MM.1S (cell line): ENCODE measurements around the gene EPHA6.

Experiments used
- DNase-seq: peaks from one replicate; pipeline ENCODE4 v3.0.0-alpha.2; 2015
- H2AFZ ChIP-seq: fragments of 300-600 bp; sonication (generic); 2 replicates; pipeline ENCODE4 v1.6.0; 2016; ENCODE audit warnings: antibody characterized with exemption, low read length
- H3F3A ChIP-seq: fragments of 300-600 bp; sonication (generic); 2 replicates; pipeline ENCODE4 v1.6.1; 2016; ENCODE audit warnings: mild to moderate bottlenecking, antibody characterized with exemption, low read length, moderate library complexity, mixed read lengths; ENCODE audit not compliant: insufficient read depth
- H3K27ac ChIP-seq: fragments of 300-600 bp; sonication (generic); 2 replicates; pipeline ENCODE4 v1.5.1; 2016; ENCODE audit warnings: mild to moderate bottlenecking, low read length
- H3K27me3 ChIP-seq: fragments of 300-600 bp; sonication (generic); replicated peaks from 2 replicates; pipeline ENCODE4 v1.6.0; 2016; ENCODE audit warnings: low read length; ENCODE audit not compliant: insufficient read depth
- H3K36me3 ChIP-seq: fragments of 300-600 bp; sonication (generic); replicated peaks from 2 replicates; pipeline ENCODE4 v1.6.1; 2016; ENCODE audit warnings: mild to moderate bottlenecking, low read length, mixed read lengths; ENCODE audit not compliant: insufficient read depth
- H3K4me1 ChIP-seq: fragments of 300-600 bp; sonication (generic); 2 replicates; pipeline ENCODE4 v1.6.1; 2016; ENCODE audit warnings: low read length, mixed read lengths
- H3K4me2 ChIP-seq: fragments of 300-600 bp; sonication (generic); 2 replicates; pipeline ENCODE4 v1.6.0; 2016; ENCODE audit warnings: low read depth, low read length
- H3K4me3 ChIP-seq: fragments of 300-600 bp; sonication (generic); 2 replicates; pipeline ENCODE4 v1.5.1; 2016; ENCODE audit warnings: low read length, mixed read lengths
- H3K79me2 ChIP-seq: fragments of 300-600 bp; sonication (generic); 2 replicates; pipeline ENCODE4 v1.6.1; 2016; ENCODE audit warnings: mixed run types, low read length, mixed read lengths
- H3K9ac ChIP-seq: fragments of 300-600 bp; sonication (generic); 2 replicates; pipeline ENCODE4 v1.6.1; 2016; ENCODE audit warnings: low read length, mixed read lengths
- H3K9me2 ChIP-seq: fragments of 300-600 bp; sonication (generic); replicated peaks from 2 replicates; pipeline ENCODE4 v1.6.1; 2016; ENCODE audit warnings: mild to moderate bottlenecking, low read length, mixed read lengths; ENCODE audit not compliant: insufficient read depth
- H3K9me3 ChIP-seq: fragments of 300-600 bp; sonication (generic); replicated peaks from 2 replicates; pipeline ENCODE4 v1.6.1; 2016; ENCODE audit warnings: mild to moderate bottlenecking, low read length, mixed read lengths; ENCODE audit not compliant: insufficient read depth
- H4K20me1 ChIP-seq: fragments of 300-600 bp; sonication (generic); 2 replicates; pipeline ENCODE4 v1.6.1; 2016; ENCODE audit warnings: mild to moderate bottlenecking, low read length, moderate library complexity, mixed read lengths; ENCODE audit not compliant: insufficient read depth
- EZH2 ChIP-seq: fragments of 300-600 bp; sonication (generic); optimal IDR thresholded peaks from 2 replicates; pipeline ENCODE3; 2017; ENCODE audit warnings: low read depth, mild to moderate bottlenecking, antibody characterized with exemption, low read length, mixed read lengths
- EZH2phosphoT487 ChIP-seq: fragments of 300-600 bp; sonication (generic); IDR thresholded peaks from 2 replicates; pipeline ENCODE4 v1.6.1; 2018; ENCODE audit warnings: antibody characterized with exemption, low read length
- TF ChIP-seq, protein P1 (sequence below): fragments of 300-600 bp; sonication (generic); IDR thresholded peaks from 2 replicates; pipeline ENCODE4 v1.5.1; 2016; ENCODE audit warnings: antibody characterized with exemption, low read length, mixed read lengths

Gene EPHA6

GRCh38 chr3:97102641-97103040 lies 288.2 kb downstream of the EPHA6 start:
- H3K27me3 ChIP-seq, result no peaks in the 10 kb centered on the region
- H3K27ac ChIP-seq, result no peak overlapping the region
- H2AFZ ChIP-seq, result no peak overlapping the region
- H3K4me2 ChIP-seq, result no peak overlapping the region
- H4K20me1 ChIP-seq, result no peaks in the 10 kb centered on the region
- no peak overlapping the region for H3K9ac ChIP-seq
- H3F3A ChIP-seq, result no peaks in the 10 kb centered on the region
- no peak overlapping the region for H3K4me3 ChIP-seq
- H3K9me2 ChIP-seq, result no peaks in the 10 kb centered on the region
- no peaks in the 10 kb centered on the region for H3K4me1 ChIP-seq
- no peaks in the 10 kb centered on the region for H3K79me2 ChIP-seq
- no peaks in the 10 kb centered on the region for H3K36me3 ChIP-seq
- no peaks in the 10 kb centered on the region for H3K9me3 ChIP-seq
- TF ChIP-seq EZH2phosphoT487 (no peak), EZH2 (no peak)
- TF ChIP-seq, protein P1, sequence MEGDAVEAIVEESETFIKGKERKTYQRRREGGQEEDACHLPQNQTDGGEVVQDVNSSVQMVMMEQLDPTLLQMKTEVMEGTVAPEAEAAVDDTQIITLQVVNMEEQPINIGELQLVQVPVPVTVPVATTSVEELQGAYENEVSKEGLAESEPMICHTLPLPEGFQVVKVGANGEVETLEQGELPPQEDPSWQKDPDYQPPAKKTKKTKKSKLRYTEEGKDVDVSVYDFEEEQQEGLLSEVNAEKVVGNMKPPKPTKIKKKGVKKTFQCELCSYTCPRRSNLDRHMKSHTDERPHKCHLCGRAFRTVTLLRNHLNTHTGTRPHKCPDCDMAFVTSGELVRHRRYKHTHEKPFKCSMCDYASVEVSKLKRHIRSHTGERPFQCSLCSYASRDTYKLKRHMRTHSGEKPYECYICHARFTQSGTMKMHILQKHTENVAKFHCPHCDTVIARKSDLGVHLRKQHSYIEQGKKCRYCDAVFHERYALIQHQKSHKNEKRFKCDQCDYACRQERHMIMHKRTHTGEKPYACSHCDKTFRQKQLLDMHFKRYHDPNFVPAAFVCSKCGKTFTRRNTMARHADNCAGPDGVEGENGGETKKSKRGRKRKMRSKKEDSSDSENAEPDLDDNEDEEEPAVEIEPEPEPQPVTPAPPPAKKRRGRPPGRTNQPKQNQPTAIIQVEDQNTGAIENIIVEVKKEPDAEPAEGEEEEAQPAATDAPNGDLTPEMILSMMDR, result no peak
- DNase-seq, result no peak

DNA sequence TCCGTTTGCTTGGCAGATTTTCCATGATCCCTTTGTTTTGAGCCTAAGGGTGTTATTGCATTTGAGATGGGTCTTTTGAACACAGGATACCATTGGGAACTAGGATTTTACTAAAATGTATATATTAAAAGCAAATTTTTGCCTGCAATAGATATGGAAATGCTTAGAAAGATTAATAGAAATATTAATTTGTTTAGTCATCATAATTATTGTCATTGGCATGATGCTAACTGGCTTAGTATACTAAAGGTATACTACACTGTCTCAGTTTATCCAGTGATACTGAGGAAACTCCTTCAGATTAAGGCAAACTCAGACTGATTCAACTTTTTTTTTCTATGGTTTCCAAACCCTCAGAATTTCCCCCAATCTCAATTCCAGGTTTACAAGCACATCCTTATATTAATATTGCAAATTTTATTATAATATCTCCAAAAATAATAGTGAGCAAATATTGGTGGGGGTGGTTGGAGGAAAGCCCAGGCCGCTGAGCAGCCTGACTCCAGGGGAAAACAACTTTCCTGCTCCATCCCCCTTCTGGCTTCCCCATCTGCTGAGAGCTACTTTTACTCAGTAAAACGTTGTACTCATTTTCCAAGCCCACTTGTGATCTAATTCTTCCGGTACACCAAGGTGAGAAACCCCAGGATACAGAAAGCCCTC lies 291.7 kb downstream of the EPHA6 start:
- no peaks in the 10 kb centered on the region for H3K9me3 ChIP-seq
- TF ChIP-seq, protein P1, result no peak
- TF ChIP-seq EZH2phosphoT487 (no peak), EZH2 (no peak)
- no peaks in the 10 kb centered on the region for H3K79me2 ChIP-seq
- H3K9me2 ChIP-seq, result no peaks in the 10 kb centered on the region
- no peaks in the 10 kb centered on the region for H3F3A ChIP-seq
- H3K4me1 ChIP-seq, result no peaks in the 10 kb centered on the region
- H3K4me2 ChIP-seq, result no peak overlapping the region
- H2AFZ ChIP-seq, result no peak overlapping the region
- H4K20me1 ChIP-seq, result no peaks in the 10 kb centered on the region
- no peaks in the 10 kb centered on the region for H3K36me3 ChIP-seq
- no peak for DNase-seq
- no peak overlapping the region for H3K27ac ChIP-seq
- no peak overlapping the region for H3K4me3 ChIP-seq
- no peaks in the 10 kb centered on the region for H3K27me3 ChIP-seq
- H3K9ac ChIP-seq, result no peak overlapping the region

DNA sequence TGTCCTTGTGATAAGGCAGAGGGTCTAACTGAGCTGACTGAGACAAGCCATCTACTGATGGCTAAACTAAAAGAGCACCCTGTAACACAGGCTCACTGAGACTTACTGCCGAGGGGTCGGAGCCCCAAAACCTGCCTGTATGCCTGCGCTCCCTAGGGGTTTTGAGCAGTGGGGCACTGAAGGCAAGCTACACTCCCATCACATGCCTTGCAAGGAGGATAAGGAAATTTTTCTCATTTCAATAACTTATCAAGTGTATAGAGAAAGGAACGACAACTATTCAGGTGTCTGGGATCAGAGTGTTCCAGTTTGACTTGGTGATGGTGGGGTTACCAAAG lies 292.2 kb downstream of the EPHA6 start:
- DNase-seq, result no peak
- Histone ChIP-seq H3K9me3 (no peaks in the 10 kb centered on the region), H2AFZ (no peak overlapping the region), H3K4me3 (no peak overlapping the region), H3K4me1 (no peaks in the 10 kb centered on the region), H3K9me2 (no peaks in the 10 kb centered on the region), H4K20me1 (no peaks in the 10 kb centered on the region), H3K27me3 (no peaks in the 10 kb centered on the region), H3K9ac (no peak overlapping the region), H3K36me3 (no peaks in the 10 kb centered on the region), H3K79me2 (no peaks in the 10 kb centered on the region), H3F3A (no peaks in the 10 kb centered on the region), H3K4me2 (no peak overlapping the region), H3K27ac (no peak overlapping the region)
- TF ChIP-seq EZH2phosphoT487, result no peak
- TF ChIP-seq, protein P1, result no peak
- no peak for TF ChIP-seq EZH2
